Measurements from ENCODE around the gene POU2AF1. TPM values are rescaled to one million over a fixed set of nuclear protein-coding genes. Genes with fewer than 3 reads are reported as not detected.

POU2AF1 gene
- polyA plus RNA-seq, 1 donor (not counting 4 experiments of a cell fraction or from before 2014, with no cell fraction given) = not detected

DNA sequence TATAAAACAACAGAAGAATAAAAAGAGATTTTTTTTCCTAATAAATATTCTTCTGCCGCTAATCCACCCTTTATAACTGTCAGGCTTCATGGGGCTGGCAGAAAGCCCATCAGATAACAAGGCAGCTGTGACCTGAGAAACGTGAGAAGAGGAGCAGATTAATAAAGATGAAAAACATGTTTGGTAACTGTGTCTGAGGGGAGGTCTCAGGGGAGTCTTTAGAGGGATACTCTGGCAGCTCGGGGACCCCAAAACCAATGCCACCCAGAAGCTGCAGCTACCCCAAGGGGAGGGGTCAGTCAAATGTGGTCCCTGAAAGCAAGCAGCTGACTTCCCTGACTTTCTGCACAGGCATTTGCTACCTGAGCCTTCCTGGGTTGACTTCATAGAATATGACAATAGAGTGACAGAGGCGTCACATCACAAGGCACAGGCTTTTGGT, 48.4 kb upstream of the POU2AF1 start:
- peaks cover 10% of the 10 kb centered on the region for H3K4me1 ChIP-seq (ENCODE audit: control insufficient read depth, extremely low read depth, insufficient read depth, low read length)
- no peaks in the 10 kb centered on the region for H3K9me3 ChIP-seq (ENCODE audit: control insufficient read depth, low read depth, low read length)
- dilution Hi-C loops (cut with MboI; ENCODE audit: extremely low pct_ligation_motif_present, low sequenced_read_pairs) = loop anchor here (25.0 kb wide), 1 partner anchor 140 kb away; the partner anchor contains the start of gene POU2AF3
- no peak overlapping the region for H3K4me2 ChIP-seq (ENCODE audit: control insufficient read depth, extremely low read depth, insufficient read depth, low read depth, low read length)
- no peak overlapping the region for H3K4me3 ChIP-seq (ENCODE audit: control insufficient read depth in 2 of 3, extremely low read depth in 1 of 3, insufficient read depth in 2 of 3, low read depth in 1 of 3, low read length in 3 of 3)
- DNase-seq (ENCODE audit: low read depth, low spot score) (no peak), FAIRE-seq (no peak)
- no peak overlapping the region for H2AFZ ChIP-seq (ENCODE audit: control insufficient read depth, low read length)
- no peak overlapping the region for H3K9ac ChIP-seq (ENCODE audit: control insufficient read depth, extremely low read depth, insufficient read depth, low read length)
- no peak for TF ChIP-seq CTCF (optimal IDR thresholded peaks at IDR 0.05 in 1 of 3, IDR thresholded peaks at IDR 0.05 in 1 of 3, conservative IDR thresholded peaks at IDR 0.05 in 1 of 3; ENCODE audit: extremely low read depth in 1 of 3, insufficient read depth in 2 of 3, low read length in 3 of 3)
- no peak for TF ChIP-seq EZH2 (IDR thresholded peaks at IDR 0.05; ENCODE audit: low read length)
- no peaks in the 10 kb centered on the region for H3K36me3 ChIP-seq (ENCODE audit: control insufficient read depth in 2 of 2, extremely low read depth in 1 of 2, insufficient read depth in 2 of 2, low read length in 2 of 2)
- H3K9me1 ChIP-seq (ENCODE audit: control insufficient read depth, extremely low read depth, insufficient read depth, low read length) = no peaks in the 10 kb centered on the region
- no peak overlapping the region for H3K27ac ChIP-seq (ENCODE audit: control insufficient read depth, insufficient read depth, low read length)
- no peaks in the 10 kb centered on the region for H3K79me2 ChIP-seq (ENCODE audit: control insufficient read depth, insufficient read depth, low read length)
- no peaks in the 10 kb centered on the region for H3K27me3 ChIP-seq (ENCODE audit: control insufficient read depth, extremely low read depth, insufficient read depth, low read length)
- H4K20me1 ChIP-seq (ENCODE audit: control insufficient read depth, extremely low read depth, insufficient read depth, low read length) = no peaks in the 10 kb centered on the region

DNA sequence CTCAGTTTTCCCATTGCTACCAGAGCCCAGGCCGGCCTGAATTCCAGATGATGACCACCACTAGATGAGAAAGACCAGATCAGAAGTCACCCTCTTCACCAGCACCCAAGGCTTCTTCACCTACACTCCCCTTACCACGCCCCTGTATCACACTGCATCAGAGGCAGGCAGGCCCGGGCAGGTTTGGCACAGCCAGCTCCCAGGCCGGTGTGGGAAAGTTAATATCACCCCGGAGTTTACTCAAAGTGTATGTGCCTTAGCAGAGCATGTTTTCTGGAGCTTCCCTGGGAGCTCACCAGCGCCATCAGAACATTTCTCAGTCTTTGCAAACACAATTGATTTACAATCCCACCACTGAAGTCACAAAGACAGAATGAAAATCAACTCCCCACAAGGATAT, 47.5 kb upstream of the POU2AF1 start:
- peak; percentile 86 for FAIRE-seq
- H3K4me2 ChIP-seq (ENCODE audit: control insufficient read depth, extremely low read depth, insufficient read depth, low read depth, low read length) = peak overlapping the region; percentile 24
- H3K4me1 ChIP-seq (ENCODE audit: control insufficient read depth, extremely low read depth, insufficient read depth, low read length) = peaks cover 10% of the 10 kb centered on the region
- dilution Hi-C loops (cut with MboI; ENCODE audit: extremely low pct_ligation_motif_present, low sequenced_read_pairs) = loop anchor here (25.0 kb wide), 1 partner anchor 139 kb away; the partner anchor contains the start of gene POU2AF3
- no peaks in the 10 kb centered on the region for H4K20me1 ChIP-seq (ENCODE audit: control insufficient read depth, extremely low read depth, insufficient read depth, low read length)
- H3K9me3 ChIP-seq (ENCODE audit: control insufficient read depth, low read depth, low read length) = no peaks in the 10 kb centered on the region
- H3K27me3 ChIP-seq (ENCODE audit: control insufficient read depth, extremely low read depth, insufficient read depth, low read length) = no peaks in the 10 kb centered on the region
- H2AFZ ChIP-seq (ENCODE audit: control insufficient read depth, low read length) = peak overlapping the region; percentile 32
- H3K27ac ChIP-seq (ENCODE audit: control insufficient read depth, insufficient read depth, low read length) = no peak overlapping the region
- no peak overlapping the region for H3K4me3 ChIP-seq (ENCODE audit: control insufficient read depth in 2 of 3, extremely low read depth in 1 of 3, insufficient read depth in 2 of 3, low read depth in 1 of 3, low read length in 3 of 3)
- no peaks in the 10 kb centered on the region for H3K9me1 ChIP-seq (ENCODE audit: control insufficient read depth, extremely low read depth, insufficient read depth, low read length)
- no peaks in the 10 kb centered on the region for H3K36me3 ChIP-seq (ENCODE audit: control insufficient read depth in 2 of 2, extremely low read depth in 1 of 2, insufficient read depth in 2 of 2, low read length in 2 of 2)
- peak; percentile 15 for DNase-seq (ENCODE audit: low read depth, low spot score)
- H3K9ac ChIP-seq (ENCODE audit: control insufficient read depth, extremely low read depth, insufficient read depth, low read length) = no peak overlapping the region
- H3K79me2 ChIP-seq (ENCODE audit: control insufficient read depth, insufficient read depth, low read length) = no peaks in the 10 kb centered on the region
- TF ChIP-seq EZH2 (IDR thresholded peaks at IDR 0.05; ENCODE audit: low read length) = no peak
- peak in 1 of 3 experiments; percentile 7 for TF ChIP-seq CTCF (optimal IDR thresholded peaks at IDR 0.05 in 1 of 3, IDR thresholded peaks at IDR 0.05 in 1 of 3, conservative IDR thresholded peaks at IDR 0.05 in 1 of 3; ENCODE audit: extremely low read depth in 1 of 3, insufficient read depth in 2 of 3, low read length in 3 of 3)

Data from keratinocyte (primary cell).